Mesenchymal stem cell (in vitro differentiated cells and primary cell): ENCODE measurements around the gene LLCFC1.

Experiments
- DNase-seq: peaks from one replicate; pipeline ENCODE4 v3.0.0-alpha.2; 2013
- H2AFZ ChIP-seq: one replicate; pipeline ENCODE4 v1.6.1; 2013; ENCODE audit warnings: low read depth, mild to moderate bottlenecking, control low read depth, inconsistent platforms, low read length, moderate library complexity
- H2AK5ac ChIP-seq: 2 replicates; pipeline ENCODE4 v1.6.1; 2013; ENCODE audit warnings: low read length, moderate library complexity, mild to moderate bottlenecking, inconsistent platforms; ENCODE audit not compliant: severe bottlenecking
- H2BK120ac ChIP-seq: one replicate; pipeline ENCODE4 v1.6.1; 2013; ENCODE audit warnings: low read depth, mild to moderate bottlenecking, inconsistent platforms, low read length, moderate library complexity
- H2BK12ac ChIP-seq, 2 experiments: one replicate each; pipeline ENCODE4 v1.6.1; 2013; ENCODE audit warnings: inconsistent platforms in 2 of 2, low read length in 2 of 2, mild to moderate bottlenecking in 2 of 2, moderate library complexity in 2 of 2, control low read depth in 1 of 2
- H2BK15ac ChIP-seq: one replicate; pipeline ENCODE4 v1.6.1; 2013; ENCODE audit warnings: mild to moderate bottlenecking, low read depth, inconsistent platforms; ENCODE audit not compliant: poor library complexity, severe bottlenecking
- H2BK5ac ChIP-seq: 2 replicates; pipeline ENCODE4 v1.6.1; 2013; ENCODE audit warnings: low read depth, mild to moderate bottlenecking, low read length, control low read depth, inconsistent platforms; ENCODE audit not compliant: poor library complexity, severe bottlenecking
- H3K14ac ChIP-seq, 2 experiments: one replicate each; pipeline ENCODE4 v1.6.1; 2013; ENCODE audit warnings: inconsistent platforms in 2 of 2, low read length in 2 of 2, control low read depth in 1 of 2, mild to moderate bottlenecking in 1 of 2, moderate library complexity in 1 of 2
- H3K18ac ChIP-seq, 2 experiments: one replicate each; pipeline ENCODE4 v1.6.1; 2013; ENCODE audit warnings: inconsistent platforms in 2 of 2, low read length in 2 of 2, control low read depth in 1 of 2, low read depth in 1 of 2, mild to moderate bottlenecking in 1 of 2
- H3K23ac ChIP-seq, 2 experiments: one replicate each; pipeline ENCODE4 v1.6.1; 2013; ENCODE audit warnings: inconsistent platforms in 2 of 2, low read length in 2 of 2, mild to moderate bottlenecking in 2 of 2, moderate library complexity in 2 of 2, control low read depth in 1 of 2
- H3K27ac ChIP-seq: 2 replicates; pipeline ENCODE4 v1.5.1; 2013; ENCODE audit warnings: mild to moderate bottlenecking, moderate library complexity, low read length, control low read depth, inconsistent platforms; ENCODE audit not compliant: poor library complexity, severe bottlenecking
- H3K27me3 ChIP-seq, 2 experiments: 2 replicates each; pipeline versions ENCODE4 v1.6.1 to v1.7.0; 2013; ENCODE audit warnings: low read length in 2 of 2, mild to moderate bottlenecking in 2 of 2, moderate library complexity in 2 of 2, control low read depth in 1 of 2, inconsistent platforms in 1 of 2; ENCODE audit not compliant: control insufficient read depth in 1 of 2, insufficient read depth in 1 of 2
- H3K36me3 ChIP-seq, 2 experiments: 2 replicates each; pipeline versions ENCODE4 v1.6.1 to v1.7.0; 2013; ENCODE audit warnings: low read length in 2 of 2, control low read depth in 1 of 2, inconsistent platforms in 1 of 2, low read depth in 1 of 2, mild to moderate bottlenecking in 1 of 2; ENCODE audit not compliant: insufficient read depth in 2 of 2, control insufficient read depth in 1 of 2
- H3K4ac ChIP-seq, 2 experiments: one replicate each; pipeline ENCODE4 v1.6.1; 2013; ENCODE audit warnings: inconsistent platforms in 2 of 2, low read length in 2 of 2, mild to moderate bottlenecking in 2 of 2, moderate library complexity in 2 of 2, control low read depth in 1 of 2, low read depth in 1 of 2
- H3K4me1 ChIP-seq: 2 replicates; pipeline ENCODE4 v1.6.1; 2013; ENCODE audit warnings: low read depth, low read length, control low read depth; ENCODE audit not compliant: control insufficient read depth, insufficient read depth
- H3K4me2 ChIP-seq: 2 replicates; pipeline ENCODE4 v1.6.1; 2013; ENCODE audit warnings: low read length, mild to moderate bottlenecking, inconsistent platforms; ENCODE audit not compliant: poor library complexity, severe bottlenecking
- H3K4me3 ChIP-seq, 2 experiments: 2 replicates each; pipeline versions ENCODE4 v1.5.1 to v1.7.0; 2013; ENCODE audit warnings: low read length in 2 of 2, mild to moderate bottlenecking in 2 of 2, control low read depth in 1 of 2, low read depth in 1 of 2; ENCODE audit not compliant: insufficient read depth in 1 of 2
- H3K79me1 ChIP-seq: replicated peaks from 2 replicates; pipeline ENCODE4 v1.6.1; 2013; ENCODE audit warnings: mild to moderate bottlenecking, control low read depth, low read length, inconsistent platforms; ENCODE audit not compliant: poor library complexity, severe bottlenecking
- H3K9ac ChIP-seq: 2 replicates; pipeline ENCODE4 v1.7.0; 2013; ENCODE audit warnings: mild to moderate bottlenecking, low read length, moderate library complexity
- H3K9me3 ChIP-seq: 2 replicates; pipeline ENCODE4 v1.7.0; 2013; ENCODE audit warnings: mild to moderate bottlenecking, low read length; ENCODE audit not compliant: control insufficient read depth
- H4K8ac ChIP-seq: one replicate; pipeline ENCODE4 v1.6.1; 2013; ENCODE audit warnings: inconsistent platforms, mild to moderate bottlenecking, low read length, moderate library complexity
- H4K91ac ChIP-seq: one replicate; pipeline ENCODE4 v1.6.1; 2013; ENCODE audit warnings: mild to moderate bottlenecking, low read length, inconsistent platforms
- WGBS: methylation state at CpG from one replicate; pipeline ENCODE4 v1.1.7; 2013; ENCODE audit warnings: mixed read lengths; 5-methylcytosine and 5-hydroxymethylcytosine counted together

Gene LLCFC1

DNA sequence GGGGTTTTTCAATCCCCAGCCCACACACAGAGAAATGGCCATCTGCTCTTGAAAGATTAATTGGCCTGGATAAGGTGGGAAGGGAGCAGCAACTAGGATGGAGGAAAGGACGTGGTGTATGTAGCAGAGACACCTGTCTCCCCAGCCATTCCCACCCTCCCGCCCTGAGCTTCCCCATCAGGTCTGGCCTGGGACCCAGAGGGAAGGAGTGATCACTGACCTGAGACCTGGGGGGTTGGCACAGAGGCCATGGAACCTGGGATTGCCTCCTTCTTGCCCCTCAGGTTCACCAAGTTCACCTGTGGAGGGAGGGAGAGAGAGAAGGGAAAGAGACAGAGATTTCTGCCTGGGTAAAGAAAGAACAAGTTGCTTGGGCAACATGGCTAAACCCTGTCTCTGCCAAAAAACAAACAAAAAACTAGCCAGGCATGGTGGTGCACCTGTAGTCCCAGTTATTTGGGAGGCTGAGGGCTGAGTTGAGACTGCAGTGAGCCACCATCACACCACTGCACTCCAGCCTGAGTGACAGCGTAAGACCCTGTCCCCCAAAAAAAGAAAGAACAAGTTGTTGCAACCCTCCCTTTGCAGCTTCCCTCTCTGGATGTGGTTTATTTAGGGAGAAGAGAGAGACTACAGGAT, 42.4 kb upstream of the LLCFC1 start:
- Histone ChIP-seq H2BK5ac (no peak overlapping the region), H2BK12ac (no peak overlapping the region), H2BK15ac (no peak overlapping the region), H4K91ac (no peak overlapping the region), H3K27me3 (peaks cover 0 to 48% of the 10 kb centered on the region in 2 experiments), H3K4me3 (no peak overlapping the region), H3K23ac (no peak overlapping the region), H3K36me3 (no peaks in the 10 kb centered on the region), H2BK120ac (no peak overlapping the region), H3K4me1 (no peaks in the 10 kb centered on the region), H3K18ac (no peak overlapping the region), H3K27ac (no peak overlapping the region), H3K4me2 (no peak overlapping the region), H4K8ac (no peak overlapping the region), H3K79me1 (no peaks in the 10 kb centered on the region), H3K9me3 (no peaks in the 10 kb centered on the region), H3K9ac (no peak overlapping the region), H3K14ac (no peak overlapping the region), H2AFZ (no peak overlapping the region), H3K4ac (no peak overlapping the region), H2AK5ac (no peak overlapping the region)
- 100% methylated on average over 1 of the region's 3 CpGs for WGBS
- DNase-seq: no peak

GRCh38 chr7:142897691-142898090, 41.6 kb upstream of the LLCFC1 start:
- H2BK15ac ChIP-seq: no peak overlapping the region
- no peak overlapping the region for H3K14ac ChIP-seq
- H3K9ac ChIP-seq: no peak overlapping the region
- no peak overlapping the region for H3K4ac ChIP-seq
- no peak overlapping the region for H3K27ac ChIP-seq
- H3K23ac ChIP-seq: no peak overlapping the region
- H3K27me3 ChIP-seq: peaks cover 0 to 45% of the 10 kb centered on the region in 2 experiments
- no peak overlapping the region for H2AK5ac ChIP-seq
- no peaks in the 10 kb centered on the region for H3K9me3 ChIP-seq
- H3K36me3 ChIP-seq: no peaks in the 10 kb centered on the region
- H2AFZ ChIP-seq: no peak overlapping the region
- no peak overlapping the region for H3K4me2 ChIP-seq
- no peak overlapping the region for H3K4me3 ChIP-seq
- no peak overlapping the region for H2BK120ac ChIP-seq
- DNase-seq: no peak
- no peak overlapping the region for H2BK5ac ChIP-seq
- no peaks in the 10 kb centered on the region for H3K79me1 ChIP-seq
- no peak overlapping the region for H2BK12ac ChIP-seq
- H3K18ac ChIP-seq: no peak overlapping the region
- H4K91ac ChIP-seq: no peak overlapping the region
- WGBS: 79% methylated on average over 7 of the region's 7 CpGs
- H3K4me1 ChIP-seq: no peaks in the 10 kb centered on the region
- no peak overlapping the region for H4K8ac ChIP-seq

GRCh38 chr7:142898377-142899170, 40.7 kb upstream of the LLCFC1 start:
- H2AFZ ChIP-seq: no peak overlapping the region
- H3K4me1 ChIP-seq: no peaks in the 10 kb centered on the region
- no peak overlapping the region for H3K4me3 ChIP-seq
- H2AK5ac ChIP-seq: no peak overlapping the region
- H3K27ac ChIP-seq: no peak overlapping the region
- DNase-seq: no peak
- no peak overlapping the region for H2BK120ac ChIP-seq
- H3K36me3 ChIP-seq: no peaks in the 10 kb centered on the region
- no peak overlapping the region for H2BK5ac ChIP-seq
- H3K9me3 ChIP-seq: no peaks in the 10 kb centered on the region
- no peak overlapping the region for H3K4me2 ChIP-seq
- no peak overlapping the region for H3K9ac ChIP-seq
- H4K8ac ChIP-seq: no peak overlapping the region
- peaks cover 0 to 39% of the 10 kb centered on the region in 2 experiments for H3K27me3 ChIP-seq
- no peak overlapping the region for H3K18ac ChIP-seq
- H3K23ac ChIP-seq: no peak overlapping the region
- no peaks in the 10 kb centered on the region for H3K79me1 ChIP-seq
- no peak overlapping the region for H3K14ac ChIP-seq
- no peak overlapping the region for H4K91ac ChIP-seq
- H2BK12ac ChIP-seq: no peak overlapping the region
- no peak overlapping the region for H3K4ac ChIP-seq
- WGBS: 98% methylated on average over 2 of the region's 3 CpGs
- no peak overlapping the region for H2BK15ac ChIP-seq

GRCh38 chr7:142899661-142900060, 39.6 kb upstream of the LLCFC1 start:
- no peak overlapping the region for H2BK120ac ChIP-seq
- peaks cover 6% of the 10 kb centered on the region for H3K9me3 ChIP-seq
- no peak overlapping the region for H3K27ac ChIP-seq
- no peak overlapping the region for H4K91ac ChIP-seq
- H3K4ac ChIP-seq: no peak overlapping the region
- H3K9ac ChIP-seq: no peak overlapping the region
- no peak for DNase-seq
- no peaks in the 10 kb centered on the region for H3K4me1 ChIP-seq
- no peak overlapping the region for H2AK5ac ChIP-seq
- H3K18ac ChIP-seq: no peak overlapping the region
- H3K36me3 ChIP-seq: no peaks in the 10 kb centered on the region
- H3K27me3 ChIP-seq: peaks cover 0 to 33% of the 10 kb centered on the region in 2 experiments
- no peak overlapping the region for H4K8ac ChIP-seq
- H3K4me3 ChIP-seq: no peak overlapping the region
- WGBS: 46% methylated on average over 3 of the region's 3 CpGs
- no peak overlapping the region for H3K4me2 ChIP-seq
- no peak overlapping the region for H2AFZ ChIP-seq
- H3K79me1 ChIP-seq: no peaks in the 10 kb centered on the region
- no peak overlapping the region for H2BK5ac ChIP-seq
- H3K14ac ChIP-seq: no peak overlapping the region
- no peak overlapping the region for H2BK12ac ChIP-seq
- no peak overlapping the region for H3K23ac ChIP-seq
- H2BK15ac ChIP-seq: no peak overlapping the region
